Left renal pelvis (tissue), 4 donors: ENCODE data around the gene ANAPC15. TPM values are rescaled to one million over a fixed set of nuclear protein-coding genes. Genes with fewer than 3 reads are reported as not detected.

Source experiments
- polyA plus RNA-seq, 4 donors: library from polyadenylated mRNA; unstranded; fragments of 120-200 nt; gene quantifications; one replicate each; pipeline ENCODE4 v1.2.1, GENCODE V29; 2013; ENCODE audit not compliant: insufficient read length in 4 of 4

The ANAPC15 gene
- polyA plus RNA-seq, 4 donors, result 30.0 to 53.0 (median 47.6) TPM

Other genes starting within 250 kb of the ANAPC15 start
- 1 to 10 TPM in 2 of 4 donors, not detected in 2; 1.2 to 2.6 TPM for gene DEFB131B, start 234.2 kb downstream of the ANAPC15 start, polyA plus RNA-seq
- 1 to 10 TPM; 5.6 to 8.5 (median 6.5) TPM for gene XNDC1N, start 184.1 kb downstream of the ANAPC15 start, polyA plus RNA-seq
- gene RNF121, start 183.6 kb downstream of the ANAPC15 start, polyA plus RNA-seq, result 10 to 100 TPM; 33.4 to 45.1 (median 41.4) TPM
- 10 to 100 TPM in 1 of 4 donors, 1 to 10 TPM in 3; 6.7 to 13.6 (median 9.2) TPM for gene IL18BP, start 113.8 kb downstream of the ANAPC15 start, polyA plus RNA-seq
- 100 to 1,000 TPM; 232 to 325 (median 266) TPM for gene NUMA1, start 32.2 kb downstream of the ANAPC15 start, polyA plus RNA-seq
- 10 to 100 TPM; 13.0 to 30.4 (median 23.9) TPM for gene LRRC51, start 31.8 kb downstream of the ANAPC15 start, polyA plus RNA-seq
- 100 to 1,000 TPM in 2 of 4 donors, 10 to 100 TPM in 2; 95.8 to 125 (median 104) TPM for gene LAMTOR1, start 9.4 kb downstream of the ANAPC15 start, polyA plus RNA-seq
- not detected for gene TOMT, start 6.8 kb downstream of the ANAPC15 start, polyA plus RNA-seq
- gene FOLR3, start 23.0 kb upstream of the ANAPC15 start, polyA plus RNA-seq, result 1 to 10 TPM in 3 of 4 donors, not detected in 1; 1.6 to 2.7 (median 2.2) TPM
- 10 to 100 TPM; 11.1 to 54.9 (median 43.2) TPM for gene FOLR1, start 79.4 kb upstream of the ANAPC15 start, polyA plus RNA-seq
- gene FOLR2, start 104.1 kb upstream of the ANAPC15 start, polyA plus RNA-seq, result 10 to 100 TPM; 10.4 to 44.4 (median 12.1) TPM
- gene INPPL1, start 112.1 kb upstream of the ANAPC15 start, polyA plus RNA-seq, result 100 to 1,000 TPM; 122 to 185 (median 163) TPM
- under 1 TPM in 2 of 4 donors, not detected in 2; 0.34 to 0.42 TPM for gene PHOX2A, start 131.5 kb upstream of the ANAPC15 start, polyA plus RNA-seq